Small intestine (tissue), 7 donors: ENCODE results near the gene WRNIP1. TPM values are rescaled to one million over a fixed set of nuclear protein-coding genes. Genes with fewer than 3 reads are reported as not detected.

Experiments used
- DNase-seq, 2 donors: peaks; one replicate each; pipeline versions ENCODE4 v3.0.0 to v3.0.0-alpha.2; 2013
- FAIRE-seq: peaks from 2 replicates; lab custom pipeline; 2012; peaks lifted over from hg19 to GRCh38; lab: Jason Lieb, UNC
- H3K27ac ChIP-seq, 3 donors: one replicate each; pipeline ENCODE4 v1.5.1; 2013; ENCODE audit warnings: low read length in 2 of 3, mild to moderate bottlenecking in 2 of 3, control low read depth in 1 of 3, inconsistent platforms in 1 of 3, low read depth in 1 of 3, moderate library complexity in 1 of 3
- H3K27me3 ChIP-seq, 3 donors: one replicate each; pipeline ENCODE4 v1.6.1; 2013; ENCODE audit warnings: low read length in 3 of 3, inconsistent platforms in 1 of 3; ENCODE audit not compliant: control insufficient read depth in 3 of 3, insufficient read depth in 3 of 3
- H3K36me3 ChIP-seq, 3 donors: one replicate each; pipeline ENCODE4 v1.6.1; 2013; ENCODE audit warnings: low read length in 3 of 3, inconsistent platforms in 1 of 3, low read depth in 1 of 3, mild to moderate bottlenecking in 1 of 3, moderate library complexity in 1 of 3; ENCODE audit not compliant: control insufficient read depth in 3 of 3, insufficient read depth in 2 of 3
- H3K4me1 ChIP-seq, 3 donors: one replicate each; pipeline ENCODE4 v1.6.1; 2013; ENCODE audit warnings: low read length in 2 of 3, inconsistent platforms in 1 of 3, low read depth in 1 of 3, mild to moderate bottlenecking in 1 of 3, moderate library complexity in 1 of 3; ENCODE audit not compliant: control insufficient read depth in 3 of 3, insufficient read depth in 2 of 3
- H3K4me3 ChIP-seq, 3 donors: one replicate each; pipeline ENCODE4 v1.5.1; 2013; ENCODE audit warnings: low read length in 3 of 3, control low read depth in 1 of 3, inconsistent platforms in 1 of 3, low read depth in 1 of 3, mild to moderate bottlenecking in 1 of 3, moderate library complexity in 1 of 3
- H3K9me3 ChIP-seq, 2 donors: one replicate each; pipeline ENCODE4 v1.6.1; 2013; ENCODE audit warnings: low read depth in 1 of 2, low read length in 1 of 2; ENCODE audit not compliant: control insufficient read depth in 2 of 2, insufficient read depth in 1 of 2
- WGBS, 3 donors: extraction: QIAGEN DNeasy Blood & Tissue Kit; methylation state at CpG; one replicate each; pipeline ENCODE4 v1.1.7; 2013; 5-methylcytosine and 5-hydroxymethylcytosine counted together
- polyA plus RNA-seq, 4 donors: library from polyadenylated mRNA; stranded (reverse) in 3 of 4; unstranded in 1 of 4; fragments of 200-250 nt in 3 of 4; fragments of 120-200 nt in 1 of 4; gene quantifications; one replicate each; pipeline versions ENCODE4 v1.2.1 to v1.2.3, GENCODE V29; 2013
- donor health status: healthy with polysubstance abuse.
- donor health status: control.
- donor health status: control.
- donor health status: Bipolar disorder and iron deficiency.
- donor health status: healthy.

WRNIP1 gene
- polyA plus RNA-seq, 4 donors, result 35.1 to 52.2 (median 43.6) TPM

DNA sequence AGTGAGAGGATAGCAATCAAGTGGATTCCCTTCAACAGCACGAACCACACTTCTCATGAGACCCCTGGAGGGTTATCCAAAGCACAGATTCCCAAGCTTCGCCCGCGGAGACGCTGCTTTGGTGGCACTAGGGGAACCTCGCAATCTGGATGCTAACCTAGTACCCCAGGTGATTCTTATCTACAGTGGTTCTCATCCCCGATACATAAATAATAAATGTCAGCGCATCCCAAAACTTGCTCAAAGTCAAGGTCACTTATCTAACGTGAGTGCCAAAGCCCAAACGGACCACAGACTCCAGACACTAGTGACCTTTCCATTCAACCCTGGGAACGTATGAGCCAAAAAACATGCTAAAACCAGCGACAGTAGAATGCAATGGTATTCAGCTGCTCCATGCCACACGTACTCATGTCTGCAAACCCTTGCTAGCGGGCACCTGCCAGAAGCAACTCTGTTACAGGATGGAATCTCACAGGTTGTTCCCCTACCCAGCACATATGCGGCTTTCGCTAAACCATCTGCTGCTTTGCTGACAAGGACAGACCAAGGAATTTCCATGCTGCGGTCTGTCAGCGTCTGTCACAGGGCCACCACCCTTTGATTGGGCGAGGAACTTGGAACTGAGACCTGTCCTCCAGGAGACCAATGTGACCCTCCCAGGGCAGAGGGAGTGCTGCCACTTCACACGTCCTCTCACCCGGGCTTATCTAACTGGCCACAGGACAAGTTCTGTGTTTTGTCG, 31.3 kb upstream of the WRNIP1 start:
- Histone ChIP-seq H3K27me3 (no peaks in the 10 kb centered on the region), H3K4me3 (no peak overlapping the region), H3K27ac (no peak overlapping the region), H3K36me3 (no peaks in the 10 kb centered on the region), H3K4me1 (no peaks in the 10 kb centered on the region), H3K9me3 (no peaks in the 10 kb centered on the region)
- WGBS, 3 donors, result 83 to 89% (median 89%) methylated on average over 22 of the region's 22 CpGs
- no peak for FAIRE-seq
- DNase-seq, result no peak

DNA sequence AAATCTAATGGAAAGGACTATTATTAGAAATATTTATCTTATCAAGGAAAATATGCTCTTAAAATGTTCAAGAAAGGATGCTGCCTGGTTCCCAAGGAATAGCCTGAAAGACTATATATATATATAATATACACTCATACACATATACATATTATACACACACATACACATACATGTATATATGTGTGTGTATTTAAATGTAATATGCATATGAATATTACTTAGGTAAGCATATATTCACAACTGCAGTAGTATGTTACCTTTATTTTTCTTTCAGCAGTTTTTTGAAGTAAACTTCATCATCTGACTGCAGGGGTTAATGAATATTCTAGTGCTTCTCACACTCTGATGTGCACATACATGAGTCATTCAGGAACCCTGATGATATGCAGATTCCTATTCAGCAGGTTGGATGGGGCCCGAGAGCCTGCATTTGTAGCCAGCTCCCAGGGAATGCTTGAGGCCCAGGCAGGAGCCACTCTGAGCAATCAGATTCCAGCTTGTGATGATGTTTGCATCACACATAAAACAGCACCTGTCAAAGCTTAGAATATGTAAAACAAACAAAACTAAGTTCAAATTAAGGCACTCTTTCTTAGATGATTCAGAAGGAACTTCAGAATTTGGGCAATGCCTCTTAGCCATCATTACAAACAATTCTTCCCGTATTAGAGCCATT, 30.6 kb upstream of the WRNIP1 start:
- no peaks in the 10 kb centered on the region for H3K9me3 ChIP-seq
- FAIRE-seq, result no peak
- no peaks in the 10 kb centered on the region for H3K27me3 ChIP-seq
- no peak overlapping the region for H3K27ac ChIP-seq
- no peaks in the 10 kb centered on the region for H3K4me1 ChIP-seq
- H3K4me3 ChIP-seq, result no peak overlapping the region
- 78 to 90% (median 87%) methylated on average over 2 of the region's 2 CpGs for WGBS, 3 donors
- no peak for DNase-seq
- H3K36me3 ChIP-seq, result no peaks in the 10 kb centered on the region

DNA sequence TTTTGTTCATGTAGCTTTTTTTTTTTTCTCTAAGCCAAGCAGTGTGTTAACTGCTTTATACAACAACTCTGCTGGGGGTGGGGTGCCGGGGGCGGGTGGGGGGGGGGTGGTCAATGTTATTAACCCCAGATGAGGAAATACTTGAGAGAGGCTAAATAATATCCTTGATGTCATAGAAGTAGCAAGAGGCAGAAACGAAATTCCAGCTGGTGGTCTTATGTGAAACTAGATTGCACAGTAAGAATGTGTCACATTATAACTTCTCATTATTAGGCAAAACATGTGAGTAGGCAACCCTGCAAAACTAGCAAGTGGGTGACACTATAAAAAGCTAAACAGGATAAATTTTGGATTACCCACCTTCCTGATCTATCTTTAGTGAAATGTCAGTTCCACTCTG, 27.3 kb upstream of the WRNIP1 start:
- Histone ChIP-seq H3K27me3 (no peaks in the 10 kb centered on the region), H3K4me1 (no peaks in the 10 kb centered on the region), H3K36me3 (no peaks in the 10 kb centered on the region), H3K27ac (no peak overlapping the region), H3K9me3 (no peaks in the 10 kb centered on the region), H3K4me3 (no peak overlapping the region)
- DNase-seq, result no peak
- FAIRE-seq, result no peak
- WGBS, 3 donors, result 52 to 58% (median 53%) methylated on average over 3 of the region's 3 CpGs

- Histone ChIP-seq H3K9me3 (no peaks in the 10 kb centered on the region), H3K27ac (no peak overlapping the region), H3K27me3 (no peaks in the 10 kb centered on the region), H3K36me3 (no peaks in the 10 kb centered on the region), H3K4me3 (no peak overlapping the region), H3K4me1 (no peaks in the 10 kb centered on the region)
- 27 to 32% (median 27%) methylated on average over 5 of the region's 5 CpGs for WGBS, 3 donors
- FAIRE-seq (no peak), DNase-seq (peak; percentile 41 to 59)
Observed at GRCh38 chr6:2738373-2738979, 26.7 kb upstream of the WRNIP1 start.

- H3K36me3 ChIP-seq, result no peaks in the 10 kb centered on the region
- no peak for FAIRE-seq
- 73 to 87% (median 80%) methylated on average over 4 of the region's 4 CpGs for WGBS, 3 donors
Observed at GRCh38 chr6:2739335-2739734, 25.9 kb upstream of the WRNIP1 start.

DNA sequence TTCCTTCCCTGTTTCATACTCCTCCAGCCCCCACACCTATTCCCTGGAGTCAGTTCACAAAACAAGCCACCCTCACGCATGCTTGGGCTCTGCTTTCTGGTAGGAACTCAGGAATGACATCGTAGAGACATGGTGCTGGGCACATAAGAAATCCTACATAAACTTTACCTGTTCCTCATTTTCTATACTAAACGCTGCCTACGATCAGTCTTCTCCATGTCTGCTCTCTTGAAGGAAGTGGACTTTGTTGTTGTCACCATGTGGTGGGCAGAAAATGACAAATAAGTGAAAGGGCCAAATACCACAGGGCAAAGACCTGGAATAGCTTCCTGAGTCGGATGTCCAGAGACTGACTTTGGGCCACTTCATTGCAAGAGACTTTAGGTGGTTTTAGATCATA, 24.6 kb upstream of the WRNIP1 start:
- H3K27ac ChIP-seq, result no peak overlapping the region
- H3K4me1 ChIP-seq, result no peaks in the 10 kb centered on the region
- H3K9me3 ChIP-seq, result no peaks in the 10 kb centered on the region
- DNase-seq (no peak), FAIRE-seq (no peak)
- 84 to 96% (median 88%) methylated on average over 5 of the region's 5 CpGs for WGBS, 3 donors
- H3K27me3 ChIP-seq, result no peaks in the 10 kb centered on the region
- no peaks in the 10 kb centered on the region for H3K36me3 ChIP-seq
- H3K4me3 ChIP-seq, result no peak overlapping the region

More at GRCh38 chr6:2739335-2739734, 25.9 kb upstream of the WRNIP1 start:
- H3K27ac ChIP-seq, result no peak overlapping the region
- no peak overlapping the region for H3K4me3 ChIP-seq
- no peaks in the 10 kb centered on the region for H3K4me1 ChIP-seq
- DNase-seq, result no peak
- H3K9me3 ChIP-seq, result no peaks in the 10 kb centered on the region
- H3K27me3 ChIP-seq, result no peaks in the 10 kb centered on the region

- no peak for DNase-seq
- Histone ChIP-seq H3K4me3 (no peak overlapping the region), H3K9me3 (no peaks in the 10 kb centered on the region), H3K27me3 (no peaks in the 10 kb centered on the region), H3K27ac (no peak overlapping the region), H3K36me3 (no peaks in the 10 kb centered on the region), H3K4me1 (no peaks in the 10 kb centered on the region)
- WGBS, 3 donors, result 93 to 98% (median 97%) methylated on average over 2 of the region's 2 CpGs
- no peak for FAIRE-seq
Observed at GRCh38 chr6:2741756-2742155, 23.4 kb upstream of the WRNIP1 start.

DNA sequence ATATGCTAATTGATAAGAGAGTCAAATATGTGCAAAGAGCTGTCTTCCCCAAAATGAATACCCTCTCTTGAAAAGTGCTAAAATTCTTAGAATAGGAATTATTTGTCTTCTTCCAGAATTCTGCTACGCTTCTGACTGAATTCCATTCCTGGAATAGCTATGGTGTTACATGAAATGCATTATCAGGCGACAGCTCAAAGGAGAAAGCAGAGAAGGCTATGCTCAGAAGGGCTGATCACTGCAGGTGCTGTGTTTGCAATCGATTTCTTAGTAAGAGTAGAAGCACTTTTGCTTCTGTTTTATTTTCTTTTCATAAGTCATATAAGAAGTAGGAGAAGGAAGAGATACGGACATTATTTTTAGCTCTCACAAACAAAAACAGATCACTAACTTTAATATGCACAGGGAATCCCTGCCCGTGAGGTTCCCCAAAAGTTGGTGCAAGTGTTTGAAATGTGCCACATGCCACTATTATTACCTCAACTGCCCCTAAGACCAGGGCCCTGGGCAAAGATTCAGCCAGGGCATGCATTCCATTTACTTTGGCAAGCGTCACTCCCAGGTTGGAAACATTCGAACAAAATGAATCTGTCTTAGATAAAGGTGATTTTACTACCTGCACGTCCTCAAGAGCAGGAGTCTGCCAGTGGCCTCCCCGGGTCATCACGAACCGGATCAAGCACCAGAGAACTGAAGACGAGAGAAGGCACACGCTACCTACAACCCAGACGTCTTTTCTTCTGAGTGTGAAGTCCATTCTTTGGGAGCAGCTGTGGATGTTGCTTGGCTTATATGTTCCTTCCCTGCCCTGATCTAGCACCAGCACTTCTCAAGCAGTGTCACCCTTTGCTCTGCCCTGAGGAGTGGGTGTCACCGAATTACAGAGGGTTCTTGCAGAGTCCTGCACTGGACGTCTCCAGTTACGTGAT, 21.6 kb upstream of the WRNIP1 start:
- 28 to 70% (median 43%) methylated on average over 17 of the region's 17 CpGs for WGBS, 3 donors
- Histone ChIP-seq H3K36me3 (no peaks in the 10 kb centered on the region), H3K4me3 (no peak overlapping the region), H3K27me3 (no peaks in the 10 kb centered on the region), H3K27ac (no peak overlapping the region), H3K9me3 (no peaks in the 10 kb centered on the region), H3K4me1 (no peaks in the 10 kb centered on the region)
- DNase-seq, result peak in 1 of 2 donors; percentile 51
- no peak for FAIRE-seq
